Activated naive CD4-positive, alpha-beta T cell treated with anti-CD3 and anti-CD28 coated beads for 36 hours (primary cell): Measurements from ENCODE around the gene TNKS1BP1. TPM values are rescaled to one million over a fixed set of nuclear protein-coding genes. Genes with fewer than 3 reads are reported as not detected.

ENCODE experiments used
- CTCF ChIA-PET: fragments of 350-600 bp; sonication (Branson Sonifier 250); formaldehyde crosslinking; loops from one replicate; lab custom pipeline; 2021; ENCODE audit warnings: antibody characterized with exemption; lab: Charles Lee
- DNase-seq: peaks from one replicate; pipeline ENCODE4 v3.0.0-alpha.2; 2020
- H3K27ac Mint-ChIP-seq: one replicate; pipeline ENCODE4 v1.8.0; 2021; ENCODE audit warnings: mild to moderate bottlenecking, mixed read lengths
- H3K27me3 Mint-ChIP-seq: one replicate; pipeline ENCODE4 v1.8.0; 2021; ENCODE audit warnings: low read depth, mixed read lengths
- H3K36me3 Mint-ChIP-seq: one replicate; pipeline ENCODE4 v1.8.0; 2021; ENCODE audit warnings: low read depth, mixed read lengths
- H3K4me1 Mint-ChIP-seq: one replicate; pipeline ENCODE4 v1.8.0; 2021; ENCODE audit warnings: low read depth, mixed read lengths
- H3K4me3 Mint-ChIP-seq: one replicate; pipeline ENCODE4 v1.8.0; 2021; ENCODE audit warnings: mild to moderate bottlenecking, moderate library complexity, mixed read lengths
- H3K9me3 Mint-ChIP-seq: one replicate; pipeline ENCODE4 v1.8.0; 2021; ENCODE audit warnings: mixed read lengths
- intact Hi-C: fragments of 100-400 bp; cut with micrococcal nuclease; formaldehyde crosslinking; loops from one replicate; pipeline ENCODE4 v1.15.1; 2023
- total RNA-seq, 2 experiments: library from RNA; stranded (reverse); gene quantifications; one replicate each; pipeline ENCODE4 v1.2.3, GENCODE V29; 2021

TNKS1BP1 gene, protein sequence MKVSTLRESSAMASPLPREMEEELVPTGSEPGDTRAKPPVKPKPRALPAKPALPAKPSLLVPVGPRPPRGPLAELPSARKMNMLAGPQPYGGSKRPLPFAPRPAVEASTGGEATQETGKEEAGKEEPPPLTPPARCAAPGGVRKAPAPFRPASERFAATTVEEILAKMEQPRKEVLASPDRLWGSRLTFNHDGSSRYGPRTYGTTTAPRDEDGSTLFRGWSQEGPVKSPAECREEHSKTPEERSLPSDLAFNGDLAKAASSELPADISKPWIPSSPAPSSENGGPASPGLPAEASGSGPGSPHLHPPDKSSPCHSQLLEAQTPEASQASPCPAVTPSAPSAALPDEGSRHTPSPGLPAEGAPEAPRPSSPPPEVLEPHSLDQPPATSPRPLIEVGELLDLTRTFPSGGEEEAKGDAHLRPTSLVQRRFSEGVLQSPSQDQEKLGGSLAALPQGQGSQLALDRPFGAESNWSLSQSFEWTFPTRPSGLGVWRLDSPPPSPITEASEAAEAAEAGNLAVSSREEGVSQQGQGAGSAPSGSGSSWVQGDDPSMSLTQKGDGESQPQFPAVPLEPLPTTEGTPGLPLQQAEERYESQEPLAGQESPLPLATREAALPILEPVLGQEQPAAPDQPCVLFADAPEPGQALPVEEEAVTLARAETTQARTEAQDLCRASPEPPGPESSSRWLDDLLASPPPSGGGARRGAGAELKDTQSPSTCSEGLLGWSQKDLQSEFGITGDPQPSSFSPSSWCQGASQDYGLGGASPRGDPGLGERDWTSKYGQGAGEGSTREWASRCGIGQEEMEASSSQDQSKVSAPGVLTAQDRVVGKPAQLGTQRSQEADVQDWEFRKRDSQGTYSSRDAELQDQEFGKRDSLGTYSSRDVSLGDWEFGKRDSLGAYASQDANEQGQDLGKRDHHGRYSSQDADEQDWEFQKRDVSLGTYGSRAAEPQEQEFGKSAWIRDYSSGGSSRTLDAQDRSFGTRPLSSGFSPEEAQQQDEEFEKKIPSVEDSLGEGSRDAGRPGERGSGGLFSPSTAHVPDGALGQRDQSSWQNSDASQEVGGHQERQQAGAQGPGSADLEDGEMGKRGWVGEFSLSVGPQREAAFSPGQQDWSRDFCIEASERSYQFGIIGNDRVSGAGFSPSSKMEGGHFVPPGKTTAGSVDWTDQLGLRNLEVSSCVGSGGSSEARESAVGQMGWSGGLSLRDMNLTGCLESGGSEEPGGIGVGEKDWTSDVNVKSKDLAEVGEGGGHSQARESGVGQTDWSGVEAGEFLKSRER (N-terminal part only)
- total RNA-seq: 10 to 100 TPM; 14.1 to 14.7 TPM

- Mint-ChIP-seq H3K4me1 (peaks cover 56% of the 10 kb centered on the region), H3K27ac (peak within 1 kb of the TSS; percentile 94), H3K9me3 (no peaks in the 10 kb centered on the region), H3K27me3 (no peaks in the 10 kb centered on the region), H3K36me3 (peaks cover 50% of the 10 kb centered on the region), H3K4me3 (peak within 1 kb of the TSS; percentile 82)
- intact Hi-C loops: loop anchor here (1.0 to 10.0 kb wide), 6 partner anchors 10 to 1820 kb away; partner anchors contain the start of genes FAM111A, SSRP1, TIMM10 and ZFP91
- DNase-seq: peak; percentile 95
- CTCF ChIA-PET: interaction anchor here (0.6 to 2.5 kb wide), 7 partner anchors 9 to 238 kb away, joined by 3 to 10 read pairs (median 3); partner anchors contain the start of genes P2RX3, RTN4RL2 and SSRP1
Measured at GRCh38 chr11:57324886-57325734, at the start of gene TNKS1BP1. TSS of gene TNKS1BP1 (minus strand) at chr11:57324952. CDS start at chr11:57321885, 3,067 bp downstream.

DNA sequence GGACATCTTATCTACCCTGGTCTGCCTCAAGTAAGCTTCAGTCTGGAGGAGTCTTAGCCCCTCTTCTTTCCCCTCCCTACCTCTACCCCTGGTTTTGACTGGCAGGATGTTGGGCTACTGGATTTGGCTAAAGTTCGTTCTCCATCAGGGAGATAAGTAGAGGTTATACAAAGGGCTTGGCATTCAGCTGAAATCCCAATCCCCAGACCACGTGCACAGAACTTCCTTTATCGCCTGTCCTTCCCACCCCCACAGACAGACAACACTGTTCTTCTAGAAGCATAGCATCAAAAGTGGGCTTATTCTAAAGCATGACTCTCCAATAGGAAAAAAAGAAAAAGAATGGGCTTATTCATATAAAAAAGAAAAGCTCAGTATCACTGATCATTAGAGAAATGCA, 48.4 kb upstream of the TNKS1BP1 start:
- peaks cover 3% of the 10 kb centered on the region for H3K27me3 Mint-ChIP-seq

GRCh38 chr11:57370941-57371340, 46.2 kb upstream of the TNKS1BP1 start:
- Mint-ChIP-seq H3K4me1 (no peaks in the 10 kb centered on the region), H3K9me3 (no peaks in the 10 kb centered on the region), H3K27ac (no peak overlapping the region), H3K4me3 (no peak overlapping the region), H3K36me3 (no peaks in the 10 kb centered on the region), H3K27me3 (no peaks in the 10 kb centered on the region)
- CTCF ChIA-PET: interaction anchor here (0.6 to 1.2 kb wide), 2 partner anchors 73 to 87 kb away, joined by 4 to 5 read pairs; no protein-coding TSS in a partner anchor
- intact Hi-C loops: no loop called here
- DNase-seq: no peak

More for the DNA sequence above, 48.4 kb upstream of the TNKS1BP1 start:
- no peaks in the 10 kb centered on the region for H3K36me3 Mint-ChIP-seq
- H3K4me1 Mint-ChIP-seq: no peaks in the 10 kb centered on the region
- DNase-seq: no peak
- intact Hi-C loops: no loop called here
- CTCF ChIA-PET: interaction anchor here (1.0 to 1.2 kb wide), 2 partner anchors 26 to 85 kb away, joined by 3 read pairs; no protein-coding TSS in a partner anchor
- H3K27ac Mint-ChIP-seq: no peak overlapping the region
- no peaks in the 10 kb centered on the region for H3K9me3 Mint-ChIP-seq
- no peak overlapping the region for H3K4me3 Mint-ChIP-seq

- Mint-ChIP-seq H3K4me1 (no peaks in the 10 kb centered on the region), H3K36me3 (no peaks in the 10 kb centered on the region), H3K27me3 (no peaks in the 10 kb centered on the region), H3K9me3 (no peaks in the 10 kb centered on the region), H3K4me3 (no peak overlapping the region), H3K27ac (no peak overlapping the region)
- CTCF ChIA-PET: interaction anchor here (1.2 kb wide), 1 partner anchor 88 kb away, joined by 5 read pairs; no protein-coding TSS in a partner anchor
- intact Hi-C loops: no loop called here
- DNase-seq: no peak
Measured at GRCh38 chr11:57370251-57370650, 45.5 kb upstream of the TNKS1BP1 start.

- CTCF ChIA-PET: no interaction called here
- Mint-ChIP-seq H3K9me3 (no peaks in the 10 kb centered on the region), H3K4me3 (no peak overlapping the region), H3K27ac (no peak overlapping the region), H3K36me3 (no peaks in the 10 kb centered on the region), H3K4me1 (no peaks in the 10 kb centered on the region), H3K27me3 (no peaks in the 10 kb centered on the region)
- intact Hi-C loops: no loop called here
- no peak for DNase-seq
Measured at GRCh38 chr11:57368845-57369232, 44.1 kb upstream of the TNKS1BP1 start.

DNA sequence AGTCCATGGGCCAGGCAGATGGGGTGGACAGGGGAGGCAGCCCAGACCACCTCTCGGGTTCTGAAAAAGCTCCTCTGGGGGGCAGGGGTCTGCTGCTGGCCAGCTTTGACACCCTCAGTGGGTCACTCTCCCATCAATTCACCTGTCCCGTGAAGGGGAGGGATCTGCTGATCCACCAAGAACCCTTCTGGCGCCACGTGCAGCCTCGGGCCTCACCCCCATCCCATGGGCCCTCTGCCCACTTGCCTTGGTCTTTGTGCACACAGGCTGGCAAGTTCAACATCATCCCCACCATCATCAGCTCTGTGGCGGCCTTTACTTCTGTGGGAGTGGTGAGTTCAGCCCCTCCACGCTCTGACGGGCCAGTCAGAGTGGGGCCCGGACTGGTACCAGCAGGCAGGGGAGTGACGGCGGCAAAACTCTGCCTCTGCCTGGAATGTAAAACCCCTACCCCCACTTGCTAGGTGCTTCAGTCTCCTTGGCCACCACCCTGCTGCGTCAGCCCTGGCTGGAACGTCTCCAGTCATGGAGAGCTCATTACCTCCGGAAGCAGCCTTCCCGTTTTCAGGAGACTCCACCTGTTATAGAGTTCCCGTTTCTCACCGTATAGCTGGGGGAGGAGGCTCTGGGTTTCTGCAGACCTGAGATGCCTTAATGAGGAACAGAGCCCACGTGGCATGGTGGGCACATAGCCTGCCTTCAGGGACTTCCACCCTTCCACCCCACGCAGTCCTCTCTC, 43.5 kb upstream of the TNKS1BP1 start:
- H3K27me3 Mint-ChIP-seq: no peaks in the 10 kb centered on the region
- no peaks in the 10 kb centered on the region for H3K36me3 Mint-ChIP-seq
- H3K4me3 Mint-ChIP-seq: no peak overlapping the region
- H3K27ac Mint-ChIP-seq: no peak overlapping the region
- CTCF ChIA-PET: interaction anchor here (1.4 kb wide), 1 partner anchor 89 kb away, joined by 3 read pairs; no protein-coding TSS in a partner anchor
- intact Hi-C loops: no loop called here
- DNase-seq: no peak
- no peaks in the 10 kb centered on the region for H3K9me3 Mint-ChIP-seq
- H3K4me1 Mint-ChIP-seq: no peaks in the 10 kb centered on the region

- peaks cover 5% of the 10 kb centered on the region for H3K27me3 Mint-ChIP-seq
- H3K4me1 Mint-ChIP-seq: no peaks in the 10 kb centered on the region
- H3K4me3 Mint-ChIP-seq: no peak overlapping the region
- intact Hi-C loops: no loop called here
- CTCF ChIA-PET: interaction anchor here (0.8 kb wide), 1 partner anchor 92 kb away, joined by 5 read pairs; no protein-coding TSS in a partner anchor
- H3K27ac Mint-ChIP-seq: no peak overlapping the region
- DNase-seq: no peak
- H3K36me3 Mint-ChIP-seq: no peaks in the 10 kb centered on the region
- H3K9me3 Mint-ChIP-seq: no peaks in the 10 kb centered on the region
Measured at GRCh38 chr11:57364851-57365660, 40.3 kb upstream of the TNKS1BP1 start.

DNA sequence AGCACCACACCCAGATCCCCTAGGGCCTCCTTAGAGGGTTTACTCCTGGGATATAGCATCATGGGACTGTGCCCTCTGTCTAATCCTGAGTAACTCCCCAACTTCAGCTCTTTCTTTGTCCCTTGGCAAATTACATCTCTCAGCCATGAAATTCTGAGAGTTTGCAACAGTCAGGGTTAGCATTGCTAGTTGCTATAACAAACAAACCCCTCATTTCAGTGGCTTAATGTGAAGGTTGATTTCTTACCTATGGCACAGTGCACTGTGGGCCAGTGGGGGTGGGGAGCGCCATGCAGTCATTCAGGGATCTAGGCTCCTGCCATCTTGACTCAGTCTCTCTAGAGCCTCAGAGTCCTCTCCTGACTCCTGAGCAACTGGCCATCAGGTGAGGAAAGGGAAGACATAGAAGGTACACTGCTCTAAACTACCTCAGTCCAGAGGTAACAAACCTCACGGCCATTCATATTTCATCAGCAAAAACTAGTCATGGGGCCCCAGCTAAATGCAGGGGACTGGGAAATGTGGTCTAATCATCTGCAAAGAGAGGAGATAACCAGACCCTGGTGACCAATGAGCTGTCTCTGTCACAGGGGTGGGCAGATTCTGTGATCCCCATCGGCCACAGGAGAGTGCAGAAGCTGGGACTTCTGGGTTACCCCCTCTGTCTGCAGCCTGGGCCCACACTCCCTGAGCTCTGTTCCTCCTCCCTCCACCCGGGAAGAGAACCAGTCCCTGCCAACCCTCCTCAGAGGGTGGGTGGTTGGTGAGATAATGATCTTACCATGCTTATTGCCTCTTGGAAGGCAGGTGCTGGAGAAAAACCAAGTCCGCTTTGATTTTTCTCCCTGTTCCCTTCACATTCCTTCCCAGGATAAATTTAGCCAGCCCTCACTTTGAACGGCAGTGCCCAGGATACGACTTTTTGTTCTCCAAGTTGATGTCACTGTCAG, 38.7 kb upstream of the TNKS1BP1 start:
- no peaks in the 10 kb centered on the region for H3K4me1 Mint-ChIP-seq
- intact Hi-C loops: no loop called here
- H3K4me3 Mint-ChIP-seq: no peak overlapping the region
- peaks cover 5% of the 10 kb centered on the region for H3K27me3 Mint-ChIP-seq
- no peaks in the 10 kb centered on the region for H3K9me3 Mint-ChIP-seq
- DNase-seq: no peak
- no peak overlapping the region for H3K27ac Mint-ChIP-seq
- CTCF ChIA-PET: interaction anchor here (0.7 to 1.8 kb wide), 5 partner anchors 13 to 120 kb away, joined by 3 to 8 read pairs (median 5); no protein-coding TSS in a partner anchor
- H3K36me3 Mint-ChIP-seq: no peaks in the 10 kb centered on the region

- CTCF ChIA-PET: interaction anchor here (0.9 to 1.8 kb wide), 6 partner anchors 11 to 164 kb away, joined by 3 to 8 read pairs (median 4); no protein-coding TSS in a partner anchor
- intact Hi-C loops: no loop called here
- H3K27ac Mint-ChIP-seq: no peak overlapping the region
- no peak overlapping the region for H3K4me3 Mint-ChIP-seq
- no peak for DNase-seq
- no peaks in the 10 kb centered on the region for H3K36me3 Mint-ChIP-seq
- peaks cover 5% of the 10 kb centered on the region for H3K27me3 Mint-ChIP-seq
- no peaks in the 10 kb centered on the region for H3K4me1 Mint-ChIP-seq
- no peaks in the 10 kb centered on the region for H3K9me3 Mint-ChIP-seq
Measured at GRCh38 chr11:57361926-57362325, 37.2 kb upstream of the TNKS1BP1 start.
